Lower leg skin (tissue), 4 donors: ENCODE measurements around the gene TEX261. TPM values are rescaled to one million over a fixed set of nuclear protein-coding genes. Genes with fewer than 3 reads are reported as not detected.

Experiments used
- DNase-seq, 2 donors: peaks; one replicate each; pipeline ENCODE4 v3.0.0-alpha.2; 2019; ENCODE audit warnings: low spot score in 2 of 2
- H3K4me3 ChIP-seq: fragments of 200-600 bp; sonication (generic); 2 replicates; pipeline ENCODE4 v1.5.1; 2017; ENCODE audit warnings: mild to moderate bottlenecking, low read depth; ENCODE audit not compliant: poor library complexity, severe bottlenecking
- POLR2A ChIP-seq, 2 donors: fragments of 450-650 bp; IDR thresholded peaks; one replicate each; pipeline ENCODE4 v1.6.1; 2016 to 2017; ENCODE audit warnings: antibody characterized with exemption in 2 of 2, mild to moderate bottlenecking in 1 of 2, moderate library complexity in 1 of 2
- WGBS, 2 donors: methylation state at CpG; one replicate each; pipeline ENCODE4 v1.1.5; 2018; 5-methylcytosine and 5-hydroxymethylcytosine counted together
- intact Hi-C: fragments of 100-400 bp; cut with DNase I; formaldehyde crosslinking; loops from one replicate; pipeline ENCODE4 v1.15.0; 2023; ENCODE audit warnings: low total_unique reads
- total RNA-seq, 4 donors: library from RNA; depleted of rRNA; stranded (reverse); fragments of >200 nt; gene quantifications; one replicate each; pipeline ENCODE4 v1.1.0, GENCODE V29; 2016
- TF ChIP-seq, protein P1 (sequence below), 3 donors: fragments of 450-650 bp; IDR thresholded peaks; one replicate each; pipeline ENCODE4 v1.5.1; 2016; ENCODE audit warnings: antibody characterized with exemption in 3 of 3, mild to moderate bottlenecking in 3 of 3, moderate library complexity in 2 of 3

The TEX261 gene
- total RNA-seq, 4 donors from 2014 or later, result 12.5 to 24.9 (median 20.7) TPM

DNA sequence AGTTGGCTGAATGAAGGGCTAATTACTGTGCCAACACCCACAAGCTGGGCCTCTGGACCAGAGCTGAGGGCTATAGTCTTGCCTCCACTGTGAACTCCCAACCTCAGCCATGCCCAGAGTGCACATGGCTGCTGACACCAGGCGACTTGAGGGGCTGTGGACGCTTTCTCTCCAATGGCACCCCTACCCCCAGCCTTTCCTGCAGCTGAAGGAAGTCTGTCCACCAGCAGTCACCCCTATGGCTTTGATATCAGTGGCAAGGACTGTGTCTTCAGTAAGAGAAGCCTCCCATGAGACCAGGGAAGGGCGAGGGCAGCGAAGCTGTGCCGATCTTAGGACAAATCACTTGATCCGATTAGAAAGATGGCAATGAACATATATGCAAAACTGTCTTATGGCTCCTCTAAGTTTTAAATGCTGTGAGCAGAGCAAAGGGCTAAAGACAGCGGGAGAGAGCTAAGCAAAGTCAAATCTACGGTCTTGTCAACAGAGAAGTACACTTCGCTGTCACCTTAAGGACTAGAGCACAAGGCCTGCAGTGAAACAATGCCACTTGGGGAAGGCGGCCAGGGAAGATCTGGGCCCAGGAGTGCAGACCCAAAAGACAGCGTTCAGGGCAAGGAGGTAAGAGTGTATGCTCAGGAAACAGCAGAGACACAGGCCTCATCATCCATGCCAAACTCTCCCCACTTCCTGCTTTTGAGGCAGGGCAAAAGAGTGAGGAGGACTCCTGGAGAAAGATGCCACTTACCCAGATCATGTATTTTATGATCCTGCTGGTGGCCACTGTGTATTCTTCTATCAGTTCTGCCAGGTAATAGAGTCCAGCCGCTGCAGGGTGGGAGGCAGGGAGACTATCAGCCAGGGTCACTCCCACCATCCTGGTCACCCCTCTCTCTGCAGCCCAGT lies 1.5 kb downstream of the TEX261 start:
- intact Hi-C loops, result no loop called here
- WGBS, 2 donors, result 82 to 87% methylated on average over 12 of the region's 12 CpGs
- DNase-seq, result peak in 1 of 2 donors; percentile 75
- TF ChIP-seq POLR2A (IDR thresholded peaks at IDR 0.05), result no peak
- TF ChIP-seq, protein P1, sequence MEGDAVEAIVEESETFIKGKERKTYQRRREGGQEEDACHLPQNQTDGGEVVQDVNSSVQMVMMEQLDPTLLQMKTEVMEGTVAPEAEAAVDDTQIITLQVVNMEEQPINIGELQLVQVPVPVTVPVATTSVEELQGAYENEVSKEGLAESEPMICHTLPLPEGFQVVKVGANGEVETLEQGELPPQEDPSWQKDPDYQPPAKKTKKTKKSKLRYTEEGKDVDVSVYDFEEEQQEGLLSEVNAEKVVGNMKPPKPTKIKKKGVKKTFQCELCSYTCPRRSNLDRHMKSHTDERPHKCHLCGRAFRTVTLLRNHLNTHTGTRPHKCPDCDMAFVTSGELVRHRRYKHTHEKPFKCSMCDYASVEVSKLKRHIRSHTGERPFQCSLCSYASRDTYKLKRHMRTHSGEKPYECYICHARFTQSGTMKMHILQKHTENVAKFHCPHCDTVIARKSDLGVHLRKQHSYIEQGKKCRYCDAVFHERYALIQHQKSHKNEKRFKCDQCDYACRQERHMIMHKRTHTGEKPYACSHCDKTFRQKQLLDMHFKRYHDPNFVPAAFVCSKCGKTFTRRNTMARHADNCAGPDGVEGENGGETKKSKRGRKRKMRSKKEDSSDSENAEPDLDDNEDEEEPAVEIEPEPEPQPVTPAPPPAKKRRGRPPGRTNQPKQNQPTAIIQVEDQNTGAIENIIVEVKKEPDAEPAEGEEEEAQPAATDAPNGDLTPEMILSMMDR (IDR thresholded peaks at IDR 0.05), result no peak
- peak overlapping the region; percentile 82 for H3K4me3 ChIP-seq

DNA sequence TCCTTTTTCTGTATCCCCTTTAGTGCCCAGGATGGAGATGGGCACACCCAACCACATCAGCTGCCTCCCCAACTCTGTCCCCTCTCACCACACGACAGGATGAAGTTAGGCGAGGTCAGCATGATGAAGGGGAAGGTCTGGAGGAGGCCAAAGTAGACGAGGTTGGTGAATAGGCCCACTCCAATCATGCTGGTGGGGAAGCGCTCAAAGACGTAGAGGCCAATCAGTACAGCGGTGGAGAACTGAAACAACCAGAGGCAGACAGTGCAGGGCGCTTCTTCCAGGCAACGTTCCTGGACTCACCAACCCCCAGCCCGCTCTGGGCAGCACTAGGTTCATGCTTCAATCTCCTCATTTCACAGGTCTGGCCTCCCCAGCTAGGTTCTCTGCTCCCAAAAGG lies 2.9 kb downstream of the TEX261 start:
- no peak overlapping the region for H3K4me3 ChIP-seq
- WGBS, 2 donors, result 79 to 89% methylated on average over 9 of the region's 9 CpGs
- TF ChIP-seq, protein P1 (IDR thresholded peaks at IDR 0.05), result no peak
- TF ChIP-seq POLR2A (IDR thresholded peaks at IDR 0.05), result no peak
- peak in 1 of 2 donors; percentile 72 for DNase-seq
- intact Hi-C loops, result no loop called here

DNA sequence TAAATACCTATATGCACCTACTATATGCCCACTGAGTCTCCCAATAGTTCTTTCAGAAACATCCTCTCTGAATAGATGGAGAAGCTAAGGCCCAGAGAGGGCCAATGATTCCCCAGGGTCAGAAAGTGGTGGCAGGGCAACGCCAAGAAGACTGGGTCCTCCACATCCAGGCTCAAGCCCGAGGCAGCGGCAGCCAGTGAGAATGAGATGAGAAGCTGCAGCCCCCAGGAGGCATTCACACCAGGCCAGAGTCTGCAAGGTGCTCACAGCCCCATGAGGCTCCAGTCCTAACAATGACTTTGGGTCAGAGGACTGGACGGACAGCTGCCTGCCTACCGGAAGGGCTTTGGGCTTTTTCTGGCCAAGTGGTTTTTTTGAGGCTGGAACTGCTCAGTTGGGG lies 3.5 kb downstream of the TEX261 start:
- TF ChIP-seq, protein P1 (IDR thresholded peaks at IDR 0.05), result no peak
- no peak for TF ChIP-seq POLR2A (IDR thresholded peaks at IDR 0.05)
- peak; percentile 7 to 70 for DNase-seq
- WGBS, 2 donors, result 89 to 94% methylated on average over 5 of the region's 5 CpGs
- no peak overlapping the region for H3K4me3 ChIP-seq
- intact Hi-C loops, result no loop called here

DNA sequence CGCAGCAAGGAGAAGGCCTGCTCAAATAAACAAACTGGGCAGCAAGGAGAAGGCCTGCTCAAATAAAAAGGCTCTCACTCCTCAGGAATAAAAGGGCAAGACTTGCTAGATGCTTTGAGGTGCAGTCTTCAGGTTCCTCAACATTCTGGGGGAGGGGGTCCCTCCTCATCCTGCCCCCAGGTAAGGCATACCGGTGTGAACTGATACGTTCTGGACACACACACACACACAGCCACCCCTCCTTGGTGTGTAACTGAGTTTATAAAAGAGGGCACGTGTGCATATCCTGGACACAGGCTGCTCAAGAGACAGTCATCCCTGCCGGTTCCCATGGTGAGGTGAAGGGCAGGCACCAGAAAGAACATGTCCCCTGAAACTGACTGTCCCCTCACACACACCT lies 4.5 kb downstream of the TEX261 start:
- DNase-seq, result no peak
- TF ChIP-seq POLR2A (IDR thresholded peaks at IDR 0.05), result no peak
- TF ChIP-seq, protein P1 (IDR thresholded peaks at IDR 0.05), result no peak
- no peak overlapping the region for H3K4me3 ChIP-seq
- WGBS, 2 donors, result 66 to 88% methylated on average over 5 of the region's 5 CpGs
- intact Hi-C loops, result no loop called here

DNA sequence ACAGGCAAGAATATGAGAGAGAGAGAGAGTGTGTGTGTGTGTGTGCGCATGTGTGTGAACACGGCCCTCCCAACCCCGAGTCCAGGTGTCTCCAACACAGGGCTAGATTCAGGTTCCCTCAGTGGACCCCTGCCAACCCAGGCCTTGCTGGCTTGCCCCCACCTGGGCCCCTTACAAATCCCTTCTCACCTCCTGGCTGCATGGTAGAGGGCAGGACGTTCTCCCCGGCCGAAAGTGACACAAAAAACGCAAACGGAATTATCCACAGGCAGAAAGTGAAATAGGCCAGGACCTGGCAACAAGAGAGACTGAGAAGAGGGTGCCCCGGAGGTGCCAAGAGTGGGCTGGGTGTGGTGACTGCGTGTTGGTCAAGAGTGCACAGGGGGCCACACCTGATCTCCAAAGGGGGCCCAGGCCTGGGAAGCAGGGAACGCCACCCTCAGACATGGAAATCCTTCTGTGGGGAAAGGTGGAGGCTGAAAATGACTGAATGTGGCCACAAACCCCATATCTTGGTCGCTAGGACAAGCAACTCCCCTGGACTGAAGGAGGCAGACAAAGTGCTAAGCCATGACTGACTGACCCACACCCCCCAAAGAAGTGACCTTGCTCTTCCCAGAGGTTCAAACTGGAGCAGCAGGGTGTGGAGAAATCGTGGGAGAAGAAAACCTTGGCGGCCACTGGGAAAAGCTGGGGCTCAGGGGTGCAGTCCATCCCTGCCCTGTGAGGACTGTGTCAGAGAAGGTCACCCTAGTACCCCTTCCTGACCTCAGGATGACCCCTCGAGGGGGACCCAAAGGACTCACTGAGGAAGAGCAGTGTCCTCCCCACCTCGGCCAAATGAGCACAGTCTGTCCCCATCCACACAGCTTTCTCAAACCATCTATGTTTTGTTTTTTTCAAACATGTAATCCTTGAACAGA lies 5.7 kb downstream of the TEX261 start:
- intact Hi-C loops, result no loop called here
- 86% methylated on average over 16 of the region's 16 CpGs for WGBS, 2 donors
- peak in 1 of 2 donors; percentile 74 for DNase-seq
- TF ChIP-seq, protein P1 (IDR thresholded peaks at IDR 0.05), result no peak
- TF ChIP-seq POLR2A (IDR thresholded peaks at IDR 0.05), result no peak
- no peak overlapping the region for H3K4me3 ChIP-seq
